Smooth muscle cell (in vitro differentiated cells): Measurements from ENCODE around the gene TRPV2. TPM values are rescaled to one million over a fixed set of nuclear protein-coding genes. Genes with fewer than 3 reads are reported as not detected.

Source experiments
- DNase-seq: peaks from one replicate; lab custom pipeline; 2025; ENCODE audit not compliant: unreplicated experiment; lab: John Stamatoyannopoulos, UW
- H2AFZ ChIP-seq: fragments of 200-600 bp; sonication (generic); 2 replicates; pipeline ENCODE4 v1.6.0; 2016; ENCODE audit warnings: antibody characterized with exemption, low read depth, mild to moderate bottlenecking
- H3F3A ChIP-seq: fragments of 200-600 bp; sonication (generic); 2 replicates; pipeline ENCODE4 v1.6.0; 2017; ENCODE audit warnings: antibody characterized with exemption, low read depth
- H3K27ac ChIP-seq: fragments of 200-600 bp; sonication (generic); 2 replicates; pipeline ENCODE4 v1.5.1; 2016; ENCODE audit warnings: low read depth, mild to moderate bottlenecking
- H3K27me3 ChIP-seq: fragments of 200-600 bp; sonication (generic); 2 replicates; pipeline ENCODE4 v1.6.1; 2016; ENCODE audit warnings: low read depth, mild to moderate bottlenecking
- H3K36me3 ChIP-seq: fragments of 200-600 bp; sonication (generic); 2 replicates; pipeline ENCODE4 v1.5.1; 2016; ENCODE audit warnings: low read depth
- H3K4me1 ChIP-seq: fragments of 200-600 bp; sonication (generic); 2 replicates; pipeline ENCODE4 v1.5.1; 2016; ENCODE audit warnings: low read depth
- H3K4me2 ChIP-seq: fragments of 200-600 bp; sonication (generic); 2 replicates; pipeline ENCODE4 v1.6.0; 2016; ENCODE audit warnings: mild to moderate bottlenecking
- H3K4me3 ChIP-seq: fragments of 200-600 bp; sonication (generic); 2 replicates; pipeline ENCODE4 v1.5.1; 2016; ENCODE audit warnings: mild to moderate bottlenecking
- H3K79me2 ChIP-seq: fragments of 200-600 bp; sonication (generic); 2 replicates; pipeline ENCODE4 v1.6.0; 2016; ENCODE audit warnings: low read depth, mild to moderate bottlenecking
- H3K9ac ChIP-seq: fragments of 200-600 bp; sonication (generic); 2 replicates; pipeline ENCODE4 v1.6.0; 2016; ENCODE audit warnings: low read depth
- H3K9me3 ChIP-seq: fragments of 200-600 bp; sonication (generic); replicated peaks from 2 replicates; pipeline ENCODE4 v1.5.1; 2016; ENCODE audit warnings: low read depth
- H4K20me1 ChIP-seq: fragments of 200-600 bp; sonication (generic); 2 replicates; pipeline ENCODE4 v1.6.0; 2016; ENCODE audit warnings: low read depth
- WGBS: methylation state at CpG from one replicate; pipeline ENCODE4 v1.1.7; 2016; ENCODE audit warnings: low lambda C conversion rate; 5-methylcytosine and 5-hydroxymethylcytosine counted together
- polyA plus RNA-seq: library from polyadenylated mRNA; unstranded; fragments of >200 nt; fragmentation: Nextera tagmentation; extraction: Ambion mirVana; gene quantifications from 2 replicates; pipeline ENCODE4 v1.2.1, GENCODE V29; 2016
- total RNA-seq: library from RNA; depleted of rRNA; stranded (reverse); fragments of >200 nt; gene quantifications from 2 replicates; pipeline ENCODE4 v1.2.3, GENCODE V29; 2014
- TF ChIP-seq, protein P1 (sequence below): fragments of 200-600 bp; sonication (generic); IDR thresholded peaks from 2 replicates; pipeline ENCODE4 v1.5.1; 2017; ENCODE audit warnings: borderline replicate concordance, mild to moderate bottlenecking, antibody characterized with exemption; ENCODE audit not compliant: insufficient read depth, poor library complexity, severe bottlenecking

The TRPV2 gene
- total and polyA plus RNA-seq, 2 experiments from 2014 or later = 58.0 to 92.9 TPM

DNA sequence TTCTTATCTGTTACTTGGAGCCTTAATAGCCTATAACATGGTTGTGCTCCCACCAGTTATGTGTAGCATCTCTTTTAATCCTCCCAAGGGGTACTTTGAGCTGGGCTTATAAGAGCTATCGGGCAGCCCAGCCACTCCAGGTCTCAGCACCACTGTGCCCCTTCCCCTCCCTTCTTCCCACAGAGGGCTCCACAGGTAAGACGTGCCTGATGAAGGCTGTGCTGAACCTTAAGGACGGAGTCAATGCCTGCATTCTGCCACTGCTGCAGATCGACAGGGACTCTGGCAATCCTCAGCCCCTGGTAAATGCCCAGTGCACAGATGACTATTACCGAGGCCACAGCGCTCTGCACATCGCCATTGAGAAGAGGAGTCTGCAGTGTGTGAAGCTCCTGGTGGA is 7.0 kb downstream of the TRPV2 start:
- no peaks in the 10 kb centered on the region for H3K79me2 ChIP-seq
- no peaks in the 10 kb centered on the region for H3K36me3 ChIP-seq
- H3K4me3 ChIP-seq = no peak overlapping the region
- no peak overlapping the region for H3K27ac ChIP-seq
- H2AFZ ChIP-seq = no peak overlapping the region
- H3K4me2 ChIP-seq = no peak overlapping the region
- DNase-seq = no peak
- TF ChIP-seq, protein P1, sequence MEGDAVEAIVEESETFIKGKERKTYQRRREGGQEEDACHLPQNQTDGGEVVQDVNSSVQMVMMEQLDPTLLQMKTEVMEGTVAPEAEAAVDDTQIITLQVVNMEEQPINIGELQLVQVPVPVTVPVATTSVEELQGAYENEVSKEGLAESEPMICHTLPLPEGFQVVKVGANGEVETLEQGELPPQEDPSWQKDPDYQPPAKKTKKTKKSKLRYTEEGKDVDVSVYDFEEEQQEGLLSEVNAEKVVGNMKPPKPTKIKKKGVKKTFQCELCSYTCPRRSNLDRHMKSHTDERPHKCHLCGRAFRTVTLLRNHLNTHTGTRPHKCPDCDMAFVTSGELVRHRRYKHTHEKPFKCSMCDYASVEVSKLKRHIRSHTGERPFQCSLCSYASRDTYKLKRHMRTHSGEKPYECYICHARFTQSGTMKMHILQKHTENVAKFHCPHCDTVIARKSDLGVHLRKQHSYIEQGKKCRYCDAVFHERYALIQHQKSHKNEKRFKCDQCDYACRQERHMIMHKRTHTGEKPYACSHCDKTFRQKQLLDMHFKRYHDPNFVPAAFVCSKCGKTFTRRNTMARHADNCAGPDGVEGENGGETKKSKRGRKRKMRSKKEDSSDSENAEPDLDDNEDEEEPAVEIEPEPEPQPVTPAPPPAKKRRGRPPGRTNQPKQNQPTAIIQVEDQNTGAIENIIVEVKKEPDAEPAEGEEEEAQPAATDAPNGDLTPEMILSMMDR = no peak
- H3K4me1 ChIP-seq = peaks cover 17% of the 10 kb centered on the region
- peaks cover 24% of the 10 kb centered on the region for H3F3A ChIP-seq
- no peak overlapping the region for H3K9ac ChIP-seq
- WGBS = 84% methylated on average over 7 of the region's 7 CpGs
- H4K20me1 ChIP-seq = no peaks in the 10 kb centered on the region
- no peaks in the 10 kb centered on the region for H3K9me3 ChIP-seq
- H3K27me3 ChIP-seq = no peaks in the 10 kb centered on the region

DNA sequence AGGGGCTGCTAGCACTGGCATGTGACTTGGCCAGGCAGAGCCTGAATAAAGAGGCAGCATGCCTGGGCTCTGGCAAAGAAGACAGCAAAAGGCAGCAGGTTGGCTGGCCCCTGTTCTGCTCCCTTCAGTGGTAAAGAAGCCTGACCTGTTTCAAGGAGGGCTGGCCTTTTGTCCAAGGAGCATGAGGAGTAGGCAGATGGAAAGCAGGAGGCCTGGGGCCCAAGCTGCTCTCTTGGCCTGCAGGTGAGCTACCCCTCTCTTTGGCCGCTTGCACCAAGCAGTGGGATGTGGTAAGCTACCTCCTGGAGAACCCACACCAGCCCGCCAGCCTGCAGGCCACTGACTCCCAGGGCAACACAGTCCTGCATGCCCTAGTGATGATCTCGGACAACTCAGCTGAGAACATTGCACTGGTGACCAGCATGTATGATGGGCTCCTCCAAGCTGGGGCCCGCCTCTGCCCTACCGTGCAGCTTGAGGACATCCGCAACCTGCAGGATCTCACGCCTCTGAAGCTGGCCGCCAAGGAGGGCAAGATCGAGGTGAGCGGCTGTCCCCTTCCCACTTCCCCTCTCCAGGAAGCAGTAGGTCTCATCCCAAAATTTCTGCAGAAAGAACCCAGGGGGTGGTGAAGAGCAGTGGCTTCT is 8.0 kb downstream of the TRPV2 start:
- H3K36me3 ChIP-seq = no peaks in the 10 kb centered on the region
- H3F3A ChIP-seq = peaks cover 15% of the 10 kb centered on the region
- no peak overlapping the region for H2AFZ ChIP-seq
- peaks cover 14% of the 10 kb centered on the region for H3K4me1 ChIP-seq
- no peaks in the 10 kb centered on the region for H3K9me3 ChIP-seq
- no peaks in the 10 kb centered on the region for H3K27me3 ChIP-seq
- no peak overlapping the region for H3K4me3 ChIP-seq
- no peak overlapping the region for H3K9ac ChIP-seq
- TF ChIP-seq, protein P1 = no peak
- DNase-seq = no peak
- WGBS = 96% methylated on average over 10 of the region's 10 CpGs
- H3K79me2 ChIP-seq = no peaks in the 10 kb centered on the region
- no peaks in the 10 kb centered on the region for H4K20me1 ChIP-seq
- no peak overlapping the region for H3K4me2 ChIP-seq
- H3K27ac ChIP-seq = no peak overlapping the region

DNA sequence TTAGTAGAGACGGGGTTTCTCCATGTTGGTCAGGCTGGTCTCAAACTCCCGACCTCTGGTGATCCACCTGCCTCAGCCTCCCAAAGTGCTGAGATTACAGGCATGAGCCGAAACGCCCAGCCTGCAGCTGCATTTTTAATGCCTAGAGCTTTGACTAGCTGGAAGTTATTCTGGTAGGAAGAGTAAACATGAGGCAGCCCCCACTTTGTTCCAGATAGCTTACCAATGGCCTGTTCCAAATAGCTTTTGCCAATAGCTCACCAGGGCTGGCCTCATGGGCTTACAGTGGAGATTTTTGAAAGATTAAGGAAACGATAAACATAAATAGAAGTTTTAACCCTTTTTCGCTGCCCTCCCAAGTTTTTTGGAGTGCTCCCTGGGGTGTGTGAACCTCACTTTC is 9.8 kb downstream of the TRPV2 start:
- 65% methylated on average over 6 of the region's 6 CpGs for WGBS
- H3K9ac ChIP-seq = no peak overlapping the region

More for the DNA sequence above, 9.8 kb downstream of the TRPV2 start:
- Histone ChIP-seq H3K4me1 (peaks cover 6% of the 10 kb centered on the region), H3K36me3 (no peaks in the 10 kb centered on the region), H3K4me3 (no peak overlapping the region), H3K9me3 (no peaks in the 10 kb centered on the region), H3F3A (peaks cover 9% of the 10 kb centered on the region), H3K27ac (no peak overlapping the region), H3K79me2 (no peaks in the 10 kb centered on the region), H3K27me3 (no peaks in the 10 kb centered on the region), H4K20me1 (no peaks in the 10 kb centered on the region), H2AFZ (no peak overlapping the region), H3K4me2 (no peak overlapping the region)
- TF ChIP-seq, protein P1 = no peak
- no peak for DNase-seq
